GM12878 (cell line): ENCODE measurements around the gene MEGF9. TPM values are rescaled to one million over a fixed set of nuclear protein-coding genes. Genes with fewer than 3 reads are reported as not detected.

Source experiments
- ATAC-seq: fragments of 200-7000 bp; cut with Tn5 transposase; 3 replicates; pipeline ENCODE4 v1.9.1; 2020; ENCODE audit warnings: mild to moderate bottlenecking, moderate library complexity
- BruUV-seq: library from RNA; stranded (reverse); fragments of 400-500 nt; replicated peaks from 2 replicates; lab custom pipeline; 2021; lab: Mats Ljungman, UMichigan
- CTCF ChIA-PET: fragments of 300-600 bp; sonication (Branson Sonifier 250); formaldehyde crosslinking; extraction: SDS; loops from one replicate; lab custom pipeline; 2021; ENCODE audit warnings: inconsistent platforms; lab: Yijun Ruan, JAX
- POLR2A ChIA-PET: fragments of 350-600 bp; formaldehyde crosslinking; extraction: SDS; loops from one replicate; lab custom pipeline; 2021; ENCODE audit warnings: inconsistent platforms; lab: Charles Lee
- RAD21 ChIA-PET: fragments of 300-600 bp; sonication (Branson Sonifier 250); formaldehyde crosslinking; loops from one replicate; lab custom pipeline; 2023; ENCODE audit warnings: antibody characterized with exemption; ENCODE audit not compliant: unreplicated experiment; lab: Charles Lee
- SMC1A ChIA-PET: fragments of 300-600 bp; sonication (Branson Sonifier 250); formaldehyde crosslinking; loops from one replicate; lab custom pipeline; 2023; ENCODE audit not compliant: unreplicated experiment, uncharacterized antibody; lab: Charles Lee
- DNase-seq: peaks from one replicate; pipeline ENCODE4 v3.0.0-alpha.2; 2011; ENCODE audit warnings: low read depth, low spot score
- FAIRE-seq: peaks from 3 replicates; lab custom pipeline; 2011; peaks lifted over from hg19 to GRCh38; lab: Jason Lieb, UNC
- H2AFZ ChIP-seq: 2 replicates; pipeline ENCODE4 v1.6.0; 2011; ENCODE audit warnings: low read depth, low read length, control low read depth; ENCODE audit not compliant: control insufficient read depth
- H3K27ac ChIP-seq: 2 replicates; pipeline ENCODE4 v1.5.1; 2011; ENCODE audit warnings: control low read depth; ENCODE audit not compliant: control insufficient read depth, insufficient read depth
- H3K27me3 ChIP-seq, 2 experiments: replicated peaks in 1 of 2; 2 replicates each; pipeline versions ENCODE4 v1.6.0 to v1.6.1; 2011; ENCODE audit warnings: low read length in 1 of 2; ENCODE audit not compliant: control insufficient read depth in 2 of 2, insufficient read depth in 2 of 2
- H3K36me3 ChIP-seq, 2 experiments: 2 replicates each; pipeline ENCODE4 v1.5.1; 2011; ENCODE audit warnings: low read length in 1 of 2; ENCODE audit not compliant: control insufficient read depth in 2 of 2, insufficient read depth in 2 of 2
- H3K4me1 ChIP-seq: 2 replicates; pipeline ENCODE4 v1.6.1; 2011; ENCODE audit warnings: mild to moderate bottlenecking, low read length, moderate library complexity, mixed read lengths; ENCODE audit not compliant: control insufficient read depth, insufficient read depth
- H3K4me2 ChIP-seq: 2 replicates; pipeline ENCODE4 v1.6.0; 2011; ENCODE audit warnings: control low read depth; ENCODE audit not compliant: control insufficient read depth, insufficient read depth
- H3K4me3 ChIP-seq: fragments of 200-600 bp; sonication (generic); 2 replicates; pipeline ENCODE4 v1.5.1; 2016
- H3K79me2 ChIP-seq: 2 replicates; pipeline ENCODE4 v1.6.0; 2011; ENCODE audit warnings: low read length; ENCODE audit not compliant: control insufficient read depth, insufficient read depth
- H3K9ac ChIP-seq: 2 replicates; pipeline ENCODE4 v1.8.0; 2011; ENCODE audit warnings: low read length, control low read depth, mixed read lengths; ENCODE audit not compliant: control insufficient read depth, insufficient read depth
- H3K9me3 ChIP-seq: replicated peaks from 3 replicates; pipeline ENCODE4 v1.5.1; 2011; ENCODE audit warnings: mild to moderate bottlenecking, low read length; ENCODE audit not compliant: control insufficient read depth, insufficient read depth
- H4K20me1 ChIP-seq: 2 replicates; pipeline ENCODE4 v1.6.0; 2011; ENCODE audit not compliant: control insufficient read depth, insufficient read depth
- BACH1 ChIP-seq: fragments of 450-650 bp; IDR thresholded peaks from 2 replicates; pipeline ENCODE4 v1.6.1; 2017; ENCODE audit warnings: mild to moderate bottlenecking, borderline replicate concordance
- CBX5 ChIP-seq: sonication (generic); IDR thresholded peaks from 2 replicates; pipeline ENCODE4 v1.6.1; 2016; ENCODE audit warnings: low read depth, moderate library complexity, mild to moderate bottlenecking, inconsistent platforms
- E2F8 ChIP-seq: fragments of 450-650 bp; IDR thresholded peaks from 2 replicates; pipeline ENCODE4 v1.6.1; 2018; ENCODE audit warnings: mild to moderate bottlenecking, low read depth, moderate library complexity; ENCODE audit not compliant: partially characterized antibody
- NFYB ChIP-seq: IDR thresholded peaks from 2 replicates; pipeline ENCODE4 v1.6.1; 2011; ENCODE audit warnings: low read depth, mild to moderate bottlenecking, low read length, improper control_type of control experiment, moderate library complexity; ENCODE audit not compliant: insufficient read depth
- POLR2A ChIP-seq: IDR thresholded peaks from 2 replicates; pipeline ENCODE4 v1.6.1; 2011; ENCODE audit warnings: low read depth, mild to moderate bottlenecking, low read length
- PRDM15 ChIP-seq: fragments of 450-650 bp; formaldehyde crosslinking; IDR thresholded peaks from 2 replicates; pipeline ENCODE4 v1.4.0; 2020; ENCODE audit warnings: mild to moderate bottlenecking, moderate library complexity
- RFX5 ChIP-seq: IDR thresholded peaks from 2 replicates; pipeline ENCODE4 v1.6.1; 2011; ENCODE audit warnings: low read depth, low read length, improper control_type of control experiment
- SRF ChIP-seq, 2 experiments: IDR thresholded peaks; 2 replicates each; pipeline ENCODE4 v1.6.1; 2011; ENCODE audit warnings: low read depth in 2 of 2, low read length in 2 of 2, mild to moderate bottlenecking in 1 of 2, moderate library complexity in 1 of 2
- STAT1 ChIP-seq: fragments of 450-650 bp; conservative IDR thresholded peaks from 2 replicates; pipeline ENCODE4 v1.6.1; 2014; ENCODE audit warnings: antibody characterized with exemption, mild to moderate bottlenecking
- YBX1 ChIP-seq: fragments of 450-650 bp; IDR thresholded peaks from 2 replicates; pipeline ENCODE4 v1.6.1; 2016; ENCODE audit warnings: antibody characterized with exemption
- WGBS: methylation state at CpG from one replicate; pipeline ENCODE4 v1.1.6; 2016; ENCODE audit warnings: low lambda C conversion rate; ENCODE audit not compliant: insufficient replicate concordance, insufficient coverage; ENCODE audit errors: missing lambda C conversion rate; 5-methylcytosine and 5-hydroxymethylcytosine counted together
- in situ Hi-C: fragments of 300-500 bp; cut with MboI; formaldehyde crosslinking; loops from 9 replicates; pipeline ENCODE4 v1.14.3; 2018; ENCODE audit warnings: mixed read lengths
- intact Hi-C: fragments of 100-400 bp; cut with micrococcal nuclease; formaldehyde crosslinking; loops from one replicate; pipeline ENCODE4 v1.14.2; 2022; ENCODE audit not compliant: unreplicated experiment
- polyA plus RNA-seq, 11 experiments: library from polyadenylated mRNA; depleted of rRNA in 4 of 11; unstranded in 6 of 11; stranded (reverse) in 5 of 11; fragments of >200 nt; fragmentation: Nextera tagmentation in 4 of 11; fragmentation: Illumina TruSeq in 1 of 11; extraction: Ambion mirVana in 4 of 11; extraction: Trizol in 1 of 11; gene quantifications; 1 replicate in 1 of 11; 2 replicates in 10 of 11; pipeline versions ENCODE4 v1.2.1 to v1.2.3, GENCODE V29; 2011 to 2016; ENCODE audit warnings: inconsistent platforms in 2 of 11, missing spikeins in 2 of 11, low read depth in 1 of 11
- total RNA-seq, 4 experiments: library from RNA; depleted of rRNA in 3 of 4; stranded (reverse); fragments of >200 nt in 3 of 4; fragmentation: Illumina TruSeq in 1 of 4; extraction: Trizol in 1 of 4; gene quantifications; 2 replicates each; pipeline versions ENCODE4 v1.2.1 to v1.2.3, GENCODE V29; 2013 to 2021

MEGF9 gene
- total and polyA plus RNA-seq, 10 of the 15 experiments (the other 5 are each of a cell fraction or from before 2014, with no cell fraction given): 0.71 to 5.1 (median 2.6) TPM

- intact Hi-C loops: no loop called here
- Histone ChIP-seq H3K9ac (no peak overlapping the region), H4K20me1 (no peaks in the 10 kb centered on the region), H3K4me1 (peaks cover 10% of the 10 kb centered on the region), H3K27ac (no peak overlapping the region), H3K36me3 (no peaks in the 10 kb centered on the region), H3K4me3 (no peak overlapping the region), H3K4me2 (no peak overlapping the region), H3K27me3 (no peaks in the 10 kb centered on the region), H2AFZ (no peak overlapping the region), H3K9me3 (no peaks in the 10 kb centered on the region), H3K79me2 (no peaks in the 10 kb centered on the region)
- FAIRE-seq (no peak), ATAC-seq (no peak), DNase-seq (no peak)
- CTCF ChIA-PET: no interaction called here
- BruUV-seq: no TSS peak
- SMC1A ChIA-PET: interaction anchor here (0.7 kb wide), 1 partner anchor 203 kb away, joined by 3 read pairs; no protein-coding TSS in a partner anchor
- POLR2A ChIA-PET: no interaction called here
- no peak for TF ChIP-seq BACH1
- RAD21 ChIA-PET: no interaction called here
- WGBS: 77% methylated on average over 3 of the region's 3 CpGs
- in situ Hi-C loops: no loop called here
Measured at GRCh38 chr9:120696551-120697230, 17.6 kb downstream of the MEGF9 start.

GRCh38 chr9:120694559-120694958 lies 19.7 kb downstream of the MEGF9 start:
- Histone ChIP-seq H3K79me2 (no peaks in the 10 kb centered on the region), H4K20me1 (no peaks in the 10 kb centered on the region), H3K9me3 (no peaks in the 10 kb centered on the region), H3K4me3 (no peak overlapping the region), H3K36me3 (no peaks in the 10 kb centered on the region), H2AFZ (no peak overlapping the region), H3K4me1 (peaks cover 10% of the 10 kb centered on the region), H3K27ac (no peak overlapping the region), H3K9ac (no peak overlapping the region), H3K27me3 (no peaks in the 10 kb centered on the region), H3K4me2 (no peak overlapping the region)
- no peak for TF ChIP-seq NFYB
- no peak for TF ChIP-seq YBX1
- no peak for TF ChIP-seq SRF (IDR thresholded peaks at IDR 0.05; ENCODE audit: low read depth in 2 of 2, low read length in 2 of 2)
- TF ChIP-seq E2F8: no peak
- no peak for TF ChIP-seq PRDM15 (CRISPR knock-in tag)
- TF ChIP-seq CBX5: no peak
- TF ChIP-seq RFX5: no peak
- TF ChIP-seq POLR2A: no peak
- no peak for TF ChIP-seq STAT1
- no TSS peak for BruUV-seq
- no peak for DNase-seq
- peak; percentile 51 for ATAC-seq
- POLR2A ChIA-PET: no interaction called here
- FAIRE-seq: no peak
- intact Hi-C loops (no loop called here), in situ Hi-C loops (no loop called here)
- RAD21 ChIA-PET: no interaction called here
- CTCF ChIA-PET: no interaction called here
- SMC1A ChIA-PET: no interaction called here
